H1 (cell line): ENCODE measurements around the gene PRMT5.

Experiments
- FOSL1 ChIP-seq: IDR thresholded peaks from 2 replicates; pipeline ENCODE4 v1.6.1; 2011; ENCODE audit warnings: mild to moderate bottlenecking, low read depth, low read length, moderate library complexity; ENCODE audit not compliant: insufficient read depth
- POLR2A ChIP-seq, 2 experiments: IDR thresholded peaks; 1 replicate in 1 of 2; 2 replicates in 1 of 2; pipeline ENCODE4 v1.6.1; 2011; ENCODE audit warnings: low read depth in 2 of 2, low read length in 2 of 2, mild to moderate bottlenecking in 2 of 2; ENCODE audit errors: control extremely low read depth in 1 of 2
- TBP ChIP-seq: IDR thresholded peaks from 2 replicates; pipeline ENCODE4 v1.6.1; 2011; ENCODE audit warnings: low read depth, low read length, improper control_type of control experiment
- TF ChIP-seq, protein P1 (sequence below), 3 experiments: IDR thresholded peaks; 1 replicate in 2 of 3; 2 replicates in 1 of 3; pipeline versions ENCODE4 v1.5.1 to v1.6.1; 2011; ENCODE audit warnings: low read length in 3 of 3, mild to moderate bottlenecking in 3 of 3, inconsistent platforms in 2 of 3, low read depth in 1 of 3, moderate library complexity in 1 of 3; ENCODE audit not compliant: insufficient read depth in 1 of 3; ENCODE audit errors: control extremely low read depth in 1 of 3

GRCh38 chr14:22884738-22885523, 44.2 kb downstream of the PRMT5 start:
- TF ChIP-seq POLR2A (IDR thresholded peaks at IDR 0.05; ENCODE audit: control extremely low read depth in 1 of 2, low read depth in 2 of 2, low read length in 2 of 2) (no peak), FOSL1 (no peak), TBP (no peak)
- TF ChIP-seq, protein P1, sequence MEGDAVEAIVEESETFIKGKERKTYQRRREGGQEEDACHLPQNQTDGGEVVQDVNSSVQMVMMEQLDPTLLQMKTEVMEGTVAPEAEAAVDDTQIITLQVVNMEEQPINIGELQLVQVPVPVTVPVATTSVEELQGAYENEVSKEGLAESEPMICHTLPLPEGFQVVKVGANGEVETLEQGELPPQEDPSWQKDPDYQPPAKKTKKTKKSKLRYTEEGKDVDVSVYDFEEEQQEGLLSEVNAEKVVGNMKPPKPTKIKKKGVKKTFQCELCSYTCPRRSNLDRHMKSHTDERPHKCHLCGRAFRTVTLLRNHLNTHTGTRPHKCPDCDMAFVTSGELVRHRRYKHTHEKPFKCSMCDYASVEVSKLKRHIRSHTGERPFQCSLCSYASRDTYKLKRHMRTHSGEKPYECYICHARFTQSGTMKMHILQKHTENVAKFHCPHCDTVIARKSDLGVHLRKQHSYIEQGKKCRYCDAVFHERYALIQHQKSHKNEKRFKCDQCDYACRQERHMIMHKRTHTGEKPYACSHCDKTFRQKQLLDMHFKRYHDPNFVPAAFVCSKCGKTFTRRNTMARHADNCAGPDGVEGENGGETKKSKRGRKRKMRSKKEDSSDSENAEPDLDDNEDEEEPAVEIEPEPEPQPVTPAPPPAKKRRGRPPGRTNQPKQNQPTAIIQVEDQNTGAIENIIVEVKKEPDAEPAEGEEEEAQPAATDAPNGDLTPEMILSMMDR (IDR thresholded peaks at IDR 0.05; ENCODE audit: control extremely low read depth in 1 of 3, insufficient read depth in 1 of 3, low read depth in 1 of 3, low read length in 3 of 3): no peak
